ENCODE results near the gene LMO7. TPM values are rescaled to one million over a fixed set of nuclear protein-coding genes. Genes with fewer than 3 reads are reported as not detected.

Gene LMO7
- total RNA-seq, 2 donors from 2014 or later = 118 to 193 TPM

DNA sequence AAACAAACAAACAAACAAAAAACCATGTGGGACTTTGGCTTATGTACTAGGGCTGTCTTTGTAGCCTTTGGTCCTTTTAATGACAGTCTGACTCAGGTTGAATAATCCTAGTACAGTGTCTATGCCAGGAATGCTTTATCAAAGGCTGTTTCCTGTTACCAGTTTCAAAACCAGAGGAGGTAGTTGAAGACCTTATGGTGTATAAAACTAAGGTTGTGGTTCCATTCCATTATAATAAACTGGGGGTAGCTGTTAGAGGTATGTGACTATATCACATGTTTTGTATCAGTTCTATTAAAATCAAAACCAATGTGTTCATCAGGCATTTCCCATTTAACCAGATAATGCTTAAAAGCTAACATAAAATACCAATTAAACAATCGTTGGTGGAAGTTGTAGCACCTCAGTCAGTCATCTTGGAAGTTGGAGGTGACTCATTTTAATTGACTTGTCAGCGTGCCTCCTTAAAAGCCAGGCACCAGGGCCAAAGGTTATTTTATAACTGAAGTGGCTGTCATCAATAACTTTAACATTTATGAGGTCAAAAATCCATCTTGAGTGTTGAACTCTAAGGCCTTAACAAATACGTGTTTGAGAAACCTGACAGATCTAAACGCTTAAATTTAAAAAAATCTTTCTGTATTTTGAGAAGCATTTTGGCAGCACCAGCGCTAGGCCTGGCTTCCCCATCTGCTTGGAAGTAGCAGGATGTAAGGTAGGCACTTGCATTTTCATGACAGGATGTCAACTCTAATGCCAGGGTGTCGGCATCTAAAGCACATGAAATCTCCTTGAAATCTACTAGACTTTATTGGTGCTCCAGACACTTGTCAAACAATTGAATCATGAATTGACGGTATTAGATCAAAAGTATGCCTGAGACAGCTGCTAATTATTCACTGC lies 162.5 kb downstream of the LMO7 start:
- peak; percentile 38 for DNase-seq
- intact Hi-C loops (cut with DNase I) = no loop called here
- Histone ChIP-seq H3K27ac (peak overlapping the region; percentile 63), H3K9me3 (no peaks in the 10 kb centered on the region), H3K9ac (ENCODE audit: low read depth in 2 of 2, low read length in 2 of 2) (no peak overlapping the region), H3K4me1 (peaks cover 5% of the 10 kb centered on the region), H3K27me3 (no peaks in the 10 kb centered on the region), H3K4me3 (no peak overlapping the region), H3K36me3 (no peaks in the 10 kb centered on the region)
- TF ChIP-seq, protein P1, sequence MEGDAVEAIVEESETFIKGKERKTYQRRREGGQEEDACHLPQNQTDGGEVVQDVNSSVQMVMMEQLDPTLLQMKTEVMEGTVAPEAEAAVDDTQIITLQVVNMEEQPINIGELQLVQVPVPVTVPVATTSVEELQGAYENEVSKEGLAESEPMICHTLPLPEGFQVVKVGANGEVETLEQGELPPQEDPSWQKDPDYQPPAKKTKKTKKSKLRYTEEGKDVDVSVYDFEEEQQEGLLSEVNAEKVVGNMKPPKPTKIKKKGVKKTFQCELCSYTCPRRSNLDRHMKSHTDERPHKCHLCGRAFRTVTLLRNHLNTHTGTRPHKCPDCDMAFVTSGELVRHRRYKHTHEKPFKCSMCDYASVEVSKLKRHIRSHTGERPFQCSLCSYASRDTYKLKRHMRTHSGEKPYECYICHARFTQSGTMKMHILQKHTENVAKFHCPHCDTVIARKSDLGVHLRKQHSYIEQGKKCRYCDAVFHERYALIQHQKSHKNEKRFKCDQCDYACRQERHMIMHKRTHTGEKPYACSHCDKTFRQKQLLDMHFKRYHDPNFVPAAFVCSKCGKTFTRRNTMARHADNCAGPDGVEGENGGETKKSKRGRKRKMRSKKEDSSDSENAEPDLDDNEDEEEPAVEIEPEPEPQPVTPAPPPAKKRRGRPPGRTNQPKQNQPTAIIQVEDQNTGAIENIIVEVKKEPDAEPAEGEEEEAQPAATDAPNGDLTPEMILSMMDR (IDR thresholded peaks at IDR 0.05) = no peak

DNA sequence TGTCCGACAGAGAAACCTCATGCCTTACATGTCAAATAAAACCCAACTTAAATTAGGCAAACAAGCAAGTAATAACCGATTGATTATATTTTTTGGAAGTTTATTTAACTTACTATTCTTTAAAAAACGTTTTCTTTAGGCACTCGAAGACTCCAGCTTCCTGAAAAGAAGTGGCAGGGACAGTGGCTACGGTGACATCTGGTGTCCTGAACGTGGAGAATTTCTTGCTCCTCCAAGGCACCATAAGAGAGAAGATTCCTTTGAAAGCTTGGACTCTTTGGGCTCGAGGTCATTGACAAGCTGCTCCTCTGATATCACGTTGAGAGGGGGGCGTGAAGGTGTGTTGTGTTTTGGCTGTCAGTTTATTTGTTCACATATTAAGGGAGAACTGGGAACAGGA lies 164.4 kb downstream of the LMO7 start:
- H3K27ac ChIP-seq = no peak overlapping the region
- TF ChIP-seq, protein P1 (IDR thresholded peaks at IDR 0.05) = no peak
- peaks cover 5% of the 10 kb centered on the region for H3K4me1 ChIP-seq
- H3K4me3 ChIP-seq = no peak overlapping the region
- no peaks in the 10 kb centered on the region for H3K36me3 ChIP-seq
- DNase-seq = no peak
- no peak overlapping the region for H3K9ac ChIP-seq (ENCODE audit: low read depth in 2 of 2, low read length in 2 of 2)
- intact Hi-C loops (cut with DNase I) = loop anchor here (2.0 to 10.0 kb wide), 2 partner anchors 40 to 106 kb away; no protein-coding TSS in a partner anchor
- H3K27me3 ChIP-seq = no peaks in the 10 kb centered on the region
- H3K9me3 ChIP-seq = no peaks in the 10 kb centered on the region

DNA sequence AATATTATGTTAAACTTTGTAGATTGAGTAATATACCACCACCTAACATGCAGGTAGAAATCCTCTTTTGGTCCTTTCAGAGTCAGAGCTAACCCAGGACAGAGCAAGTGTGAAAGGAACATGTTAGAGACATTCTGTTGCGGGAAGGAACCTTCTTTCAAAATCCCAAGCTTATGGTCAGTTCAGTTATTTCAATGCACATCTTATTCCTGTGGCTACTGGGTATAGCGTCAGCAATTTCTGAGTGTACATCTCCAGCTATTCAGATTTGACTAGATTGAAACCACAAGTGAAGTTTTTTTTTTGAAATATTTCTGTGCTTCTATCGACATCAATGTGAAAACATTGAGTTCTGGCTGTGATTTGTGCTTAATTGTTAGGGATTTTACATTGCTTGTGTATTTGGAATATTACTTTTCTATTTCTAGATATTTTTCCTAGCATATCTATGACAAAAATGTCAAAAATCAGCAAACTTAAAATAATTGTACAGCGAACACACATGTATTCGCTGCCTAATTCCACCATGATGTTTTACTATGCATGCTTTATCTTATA lies 165.3 kb downstream of the LMO7 start:
- Histone ChIP-seq H3K9ac (ENCODE audit: low read depth in 2 of 2, low read length in 2 of 2) (no peak overlapping the region), H3K36me3 (no peaks in the 10 kb centered on the region), H3K4me1 (peaks cover 5% of the 10 kb centered on the region), H3K4me3 (no peak overlapping the region), H3K27me3 (no peaks in the 10 kb centered on the region), H3K9me3 (no peaks in the 10 kb centered on the region), H3K27ac (no peak overlapping the region)
- TF ChIP-seq, protein P1 (IDR thresholded peaks at IDR 0.05) = no peak
- intact Hi-C loops (cut with DNase I) = loop anchor here (2.0 to 10.0 kb wide), 2 partner anchors 41 to 107 kb away; no protein-coding TSS in a partner anchor
- no peak for DNase-seq

DNA sequence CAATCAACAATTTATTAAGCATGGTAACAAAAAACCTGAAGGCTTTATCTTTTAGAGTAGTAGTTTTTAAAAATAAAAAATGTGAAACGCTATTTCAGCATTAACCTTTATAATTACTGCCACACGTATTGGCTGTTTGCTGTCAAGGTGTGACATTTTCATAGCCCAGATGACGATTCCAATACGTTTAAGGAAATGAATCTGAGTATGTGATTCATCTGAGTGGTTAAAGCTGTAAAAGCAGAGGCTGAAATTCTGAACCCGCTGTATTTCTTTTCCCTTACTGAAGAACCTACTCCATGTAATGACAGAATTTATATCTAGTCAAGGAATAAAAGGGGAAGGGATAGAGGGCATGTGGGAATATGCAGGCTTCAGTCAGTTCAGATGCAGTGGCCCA lies 166.0 kb downstream of the LMO7 start:
- peak overlapping the region; percentile 56 for H3K27ac ChIP-seq
- no peaks in the 10 kb centered on the region for H3K27me3 ChIP-seq
- H3K4me3 ChIP-seq = no peak overlapping the region
- peaks cover 5% of the 10 kb centered on the region for H3K4me1 ChIP-seq
- H3K9me3 ChIP-seq = no peaks in the 10 kb centered on the region
- H3K36me3 ChIP-seq = no peaks in the 10 kb centered on the region
- intact Hi-C loops (cut with DNase I) = loop anchor here (10.0 kb wide), 1 partner anchor 107 kb away; no protein-coding TSS in a partner anchor
- H3K9ac ChIP-seq (ENCODE audit: low read depth in 2 of 2, low read length in 2 of 2) = peak overlapping the region in 1 of 2 donors; percentile 67
- DNase-seq = no peak
- TF ChIP-seq, protein P1 (IDR thresholded peaks at IDR 0.05) = no peak

DNA sequence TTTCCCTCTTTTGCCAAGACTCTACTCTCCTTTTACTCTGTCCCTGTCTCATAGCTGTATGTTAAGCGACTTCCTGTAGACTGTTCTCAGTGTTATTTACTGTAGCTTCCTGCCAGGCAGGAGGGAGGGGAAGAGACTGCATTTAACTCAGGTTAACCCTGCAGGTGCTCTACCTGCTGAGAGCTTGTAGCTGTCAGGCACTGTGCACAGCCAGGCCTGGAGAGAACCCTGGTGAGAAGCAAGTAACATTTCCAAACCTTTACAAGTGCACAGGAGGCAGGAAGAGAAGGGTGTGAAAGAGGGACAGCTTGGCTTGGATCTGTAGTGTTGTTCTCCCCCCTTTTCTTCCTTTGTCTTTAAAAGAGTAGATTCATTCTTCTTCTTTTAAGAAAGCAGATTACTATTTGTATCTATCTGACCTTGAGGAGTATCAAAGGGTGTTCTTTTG lies 167.1 kb downstream of the LMO7 start:
- H3K9me3 ChIP-seq = no peaks in the 10 kb centered on the region
- no peaks in the 10 kb centered on the region for H3K4me1 ChIP-seq
- H3K4me3 ChIP-seq = no peak overlapping the region
- H3K27ac ChIP-seq = peak overlapping the region; percentile 56
- no peaks in the 10 kb centered on the region for H3K27me3 ChIP-seq
- TF ChIP-seq, protein P1 (IDR thresholded peaks at IDR 0.05) = no peak
- DNase-seq = peak; percentile 44
- intact Hi-C loops (cut with DNase I) = loop anchor here (10.0 kb wide), 1 partner anchor 108 kb away; no protein-coding TSS in a partner anchor
- no peaks in the 10 kb centered on the region for H3K36me3 ChIP-seq
- peak overlapping the region in 1 of 2 donors; percentile 29 for H3K9ac ChIP-seq (ENCODE audit: low read depth in 2 of 2, low read length in 2 of 2)

All from colonic mucosa (tissue), 4 donors.